Stimulated activated CD4-positive, alpha-beta T cell treated with anti-CD3 and anti-CD28 coated beads, Interleukin-12 subunit alpha, Interleukin-12 subunit beta, amount 100 ng/mL, for 48 hours (primary cell): Measurements from ENCODE around the gene RCOR2.

Experiments used
- DNase-seq, 3 donors: peaks; one replicate each; pipeline ENCODE4 v3.0.0-alpha.2; 2020; ENCODE audit warnings: low read depth in 2 of 3, low spot score in 1 of 3

The RCOR2 gene

GRCh38 chr11:63907808-63908530 lies 9.0 kb downstream of the RCOR2 start:
- DNase-seq: no peak

DNA sequence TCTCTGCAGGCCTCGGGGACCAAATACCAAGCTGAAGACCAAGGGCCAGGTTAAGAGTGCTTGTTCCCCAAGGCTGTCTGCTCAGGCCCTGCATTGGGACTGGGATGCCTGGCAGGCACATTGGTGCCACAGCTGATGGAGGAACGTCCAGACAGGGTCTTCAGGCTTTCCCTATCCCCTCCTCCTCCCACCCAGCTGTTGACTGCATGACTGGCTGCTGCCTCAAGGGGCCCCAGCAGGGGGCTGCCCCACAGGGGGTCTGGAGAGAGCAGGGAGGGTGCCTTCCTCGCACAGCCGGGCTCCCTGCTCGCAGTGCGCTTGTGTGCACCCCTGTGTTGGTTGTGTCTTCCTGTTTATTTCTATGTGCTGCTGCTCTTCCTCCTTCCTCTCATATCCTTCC lies 9.9 kb downstream of the RCOR2 start:
- DNase-seq: no peak

- peak in 2 of 3 donors; percentile 36 to 43 for DNase-seq
Measured at GRCh38 chr11:63906585-63906984, 10.4 kb downstream of the RCOR2 start.

GRCh38 chr11:63906087-63906486 lies 10.9 kb downstream of the RCOR2 start:
- DNase-seq: no peak

DNA sequence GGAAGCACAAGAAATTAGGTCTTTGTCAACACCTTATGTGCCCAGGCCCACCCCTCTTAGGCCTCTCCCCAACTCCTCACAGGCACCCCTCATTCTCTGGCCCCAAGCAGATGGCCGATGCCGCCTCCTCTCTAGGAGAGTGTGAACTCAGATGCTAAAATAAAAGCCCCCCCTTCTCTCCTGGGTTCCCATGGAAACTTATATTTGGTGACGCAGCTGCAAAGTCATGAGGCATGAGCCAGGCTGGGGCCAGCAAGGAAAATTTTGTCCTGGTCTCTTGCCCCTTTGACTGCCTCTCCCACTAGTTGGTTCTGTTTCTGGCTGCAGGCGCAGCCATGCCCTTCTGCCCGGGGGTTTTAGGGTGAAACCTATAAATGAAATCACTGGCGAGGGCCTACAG lies 11.8 kb downstream of the RCOR2 start:
- DNase-seq: no peak

DNA sequence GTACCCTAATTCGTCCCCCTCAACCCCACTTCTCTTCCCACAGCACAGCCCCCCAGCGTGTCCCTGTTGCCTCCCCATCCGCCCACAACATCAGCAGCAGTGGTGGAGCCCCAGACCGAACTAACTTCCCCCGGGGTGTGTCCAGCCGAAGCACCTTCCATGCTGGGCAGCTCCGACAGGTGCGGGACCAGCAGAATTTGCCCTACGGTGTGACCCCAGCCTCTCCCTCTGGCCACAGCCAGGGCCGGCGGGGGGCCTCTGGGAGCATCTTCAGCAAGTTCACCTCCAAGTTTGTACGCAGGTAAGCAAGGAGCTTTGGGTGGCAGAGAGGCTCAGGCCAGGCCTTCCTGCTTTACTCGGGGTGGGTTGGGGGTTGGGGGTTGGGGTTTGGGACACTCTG lies 12.2 kb downstream of the RCOR2 start:
- DNase-seq: no peak

DNA sequence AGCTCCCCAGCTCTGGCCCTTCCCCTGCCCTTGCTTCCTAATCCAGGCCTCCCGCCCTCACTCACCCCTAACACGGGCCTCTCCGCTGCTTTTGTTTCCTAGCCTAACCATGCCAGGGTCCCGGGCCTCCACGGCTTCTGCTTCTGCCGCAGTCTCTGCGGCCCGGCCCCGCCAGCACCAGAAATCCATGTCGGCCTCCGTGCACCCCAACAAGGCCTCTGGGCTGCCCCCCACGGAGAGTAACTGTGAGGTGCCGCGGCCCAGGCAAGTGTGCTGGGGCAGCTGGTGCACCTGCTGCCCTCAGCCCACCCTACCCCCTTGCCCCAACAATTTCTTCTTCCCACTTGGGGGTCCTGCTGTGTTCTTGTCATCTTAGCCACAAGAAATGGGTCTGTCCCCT lies 13.1 kb downstream of the RCOR2 start:
- no peak for DNase-seq

- no peak for DNase-seq
Measured at GRCh38 chr11:63901660-63902059, 15.3 kb downstream of the RCOR2 start.

- no peak for DNase-seq
Measured at GRCh38 chr11:63897459-63898146, 19.4 kb downstream of the RCOR2 start.

GRCh38 chr11:63896071-63896470 lies 20.9 kb downstream of the RCOR2 start:
- no peak for DNase-seq

- DNase-seq: no peak
Measured at GRCh38 chr11:63893355-63893754, 23.6 kb downstream of the RCOR2 start.

GRCh38 chr11:63892228-63892627 lies 24.7 kb downstream of the RCOR2 start:
- no peak for DNase-seq

GRCh38 chr11:63890368-63890767 lies 26.6 kb downstream of the RCOR2 start:
- no peak for DNase-seq

- DNase-seq: no peak
Measured at GRCh38 chr11:63889344-63889743, 27.6 kb downstream of the RCOR2 start.

- DNase-seq: peak; percentile 32 to 59 (median 49)
Measured at GRCh38 chr11:63888170-63889086, 28.5 kb downstream of the RCOR2 start.

DNA sequence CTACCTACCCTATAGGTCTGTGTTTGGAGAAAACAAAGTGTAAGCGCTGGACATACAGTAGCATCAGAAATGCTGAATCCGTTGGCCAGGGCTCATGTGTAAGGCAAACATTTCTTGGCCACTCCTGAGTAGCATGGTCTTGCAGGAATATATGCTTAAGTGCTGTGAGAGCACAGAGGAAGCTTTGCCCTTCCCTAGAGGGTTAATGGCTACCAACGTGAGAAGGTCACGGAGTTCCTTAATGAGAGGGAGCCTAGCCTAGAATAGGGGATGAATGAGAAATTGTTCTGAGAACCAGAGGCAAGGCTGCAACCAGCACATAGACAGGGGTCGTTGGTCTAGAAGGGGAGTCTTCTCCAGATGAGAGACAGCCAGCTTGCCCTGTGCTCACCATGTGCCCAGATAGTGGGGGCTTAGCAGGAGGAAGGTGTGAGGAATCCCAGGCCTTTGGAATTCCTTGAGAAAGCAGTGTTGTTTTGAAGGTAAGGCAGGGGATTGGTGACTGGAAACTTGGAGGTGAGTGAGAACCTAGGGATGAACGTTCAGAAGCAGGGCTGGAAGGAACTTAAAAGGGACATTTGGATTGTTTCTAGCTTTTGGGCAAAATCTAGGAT lies 29.5 kb downstream of the RCOR2 start:
- DNase-seq: no peak

DNA sequence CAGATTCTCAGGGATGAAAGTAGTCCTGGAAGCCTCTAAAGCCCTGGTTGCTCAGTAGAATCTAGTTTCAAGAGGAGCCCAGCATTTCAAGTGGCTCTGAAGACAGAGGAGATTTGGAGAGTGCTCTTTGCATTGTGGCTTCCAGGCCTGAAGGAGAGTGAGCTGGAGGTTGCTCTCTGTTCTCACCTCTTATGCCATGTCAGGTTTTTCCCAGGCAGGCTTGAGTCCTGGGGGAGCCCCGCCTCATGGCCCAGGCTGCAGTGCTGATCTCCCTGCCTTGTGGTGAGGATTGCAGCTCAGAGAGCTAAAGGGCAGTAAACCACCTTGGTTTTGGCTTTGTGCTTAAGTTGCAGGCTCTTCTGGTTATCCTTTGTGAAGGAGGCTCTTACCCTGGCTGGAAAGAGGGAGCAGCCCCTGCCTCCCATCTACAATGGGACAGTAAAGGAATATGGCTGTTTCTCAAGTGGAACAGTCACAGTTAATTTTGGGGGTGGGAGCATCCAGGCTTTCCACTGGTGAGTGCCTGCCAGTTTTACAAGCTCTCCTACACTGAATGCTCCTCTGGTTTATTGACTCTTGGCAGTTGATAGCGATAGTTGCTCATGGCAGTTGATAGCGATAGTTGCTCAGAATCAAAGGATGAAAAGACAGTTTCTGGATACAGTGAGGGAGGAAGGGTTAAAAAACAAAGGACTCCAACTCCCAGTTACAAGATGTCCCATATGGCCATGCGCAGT lies 32.6 kb downstream of the RCOR2 start:
- no peak for DNase-seq

GRCh38 chr11:63883791-63884190 lies 33.2 kb downstream of the RCOR2 start:
- no peak for DNase-seq

DNA sequence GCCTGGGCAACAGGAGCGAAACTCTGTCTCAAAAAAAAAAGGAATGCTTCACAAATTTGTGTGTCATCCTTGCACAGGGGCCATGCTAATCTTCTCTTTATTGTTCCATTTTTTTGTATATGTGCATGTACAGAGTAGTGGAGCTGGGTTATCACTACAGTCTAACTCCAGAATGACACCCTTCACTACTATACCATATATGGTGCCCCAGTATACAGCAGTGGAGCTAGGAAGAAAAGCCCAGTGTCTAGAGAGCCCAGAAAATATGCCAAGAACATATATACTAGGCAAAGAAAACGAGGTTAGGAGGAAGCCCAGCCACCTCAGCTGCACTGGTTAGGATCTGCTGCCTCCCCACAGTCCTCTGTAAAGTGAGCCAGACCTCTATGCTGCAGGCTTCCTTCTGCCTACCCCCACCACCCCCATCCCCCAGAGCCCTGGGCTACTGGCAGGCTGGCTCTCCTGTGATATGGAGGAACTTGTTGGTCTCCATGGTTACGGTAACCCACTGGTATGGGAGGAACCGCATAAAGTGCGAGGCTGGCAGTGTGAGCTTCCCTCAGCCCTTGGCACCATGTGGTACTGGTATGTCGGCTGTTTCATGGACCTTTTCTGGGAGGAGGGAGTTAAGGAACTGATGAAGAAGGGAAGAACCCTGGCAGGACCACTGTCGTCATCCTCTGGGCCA lies 34.3 kb downstream of the RCOR2 start:
- no peak for DNase-seq

DNA sequence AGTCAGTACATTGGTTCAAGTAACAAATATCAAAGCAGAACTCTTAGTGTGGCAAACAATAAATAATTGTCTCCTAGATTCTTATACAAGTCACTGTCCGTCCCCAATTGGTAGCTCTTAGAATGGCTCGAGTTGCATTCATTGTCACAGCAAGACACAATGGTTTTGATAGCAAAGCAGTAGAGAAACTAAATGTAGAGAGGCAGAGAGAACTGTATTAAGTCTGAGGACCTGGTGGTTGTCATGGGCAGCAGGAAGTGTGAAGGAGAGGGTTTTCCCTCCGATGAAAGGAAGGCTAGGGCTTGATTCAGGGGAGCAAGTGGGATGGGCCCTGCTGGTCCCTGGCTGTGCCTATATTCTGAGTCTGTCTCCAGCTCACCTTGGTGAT lies 36.6 kb downstream of the RCOR2 start:
- DNase-seq: no peak
